WI38 (cell line): ENCODE results near the gene FCER2.

ENCODE experiments used
- H3K4me3 ChIP-seq: 2 replicates; pipeline ENCODE4 v1.5.1; 2011; ENCODE audit warnings: low read depth, mild to moderate bottlenecking, control low read depth, low read length
- TF ChIP-seq, protein P1 (sequence below): IDR thresholded peaks from 2 replicates; pipeline ENCODE4 v1.5.1; 2012; ENCODE audit warnings: low read depth, mild to moderate bottlenecking, control low read depth, low read length

The FCER2 gene

GRCh38 chr19:7677669-7678311 lies 24.1 kb downstream of the FCER2 start:
- TF ChIP-seq, protein P1, sequence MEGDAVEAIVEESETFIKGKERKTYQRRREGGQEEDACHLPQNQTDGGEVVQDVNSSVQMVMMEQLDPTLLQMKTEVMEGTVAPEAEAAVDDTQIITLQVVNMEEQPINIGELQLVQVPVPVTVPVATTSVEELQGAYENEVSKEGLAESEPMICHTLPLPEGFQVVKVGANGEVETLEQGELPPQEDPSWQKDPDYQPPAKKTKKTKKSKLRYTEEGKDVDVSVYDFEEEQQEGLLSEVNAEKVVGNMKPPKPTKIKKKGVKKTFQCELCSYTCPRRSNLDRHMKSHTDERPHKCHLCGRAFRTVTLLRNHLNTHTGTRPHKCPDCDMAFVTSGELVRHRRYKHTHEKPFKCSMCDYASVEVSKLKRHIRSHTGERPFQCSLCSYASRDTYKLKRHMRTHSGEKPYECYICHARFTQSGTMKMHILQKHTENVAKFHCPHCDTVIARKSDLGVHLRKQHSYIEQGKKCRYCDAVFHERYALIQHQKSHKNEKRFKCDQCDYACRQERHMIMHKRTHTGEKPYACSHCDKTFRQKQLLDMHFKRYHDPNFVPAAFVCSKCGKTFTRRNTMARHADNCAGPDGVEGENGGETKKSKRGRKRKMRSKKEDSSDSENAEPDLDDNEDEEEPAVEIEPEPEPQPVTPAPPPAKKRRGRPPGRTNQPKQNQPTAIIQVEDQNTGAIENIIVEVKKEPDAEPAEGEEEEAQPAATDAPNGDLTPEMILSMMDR, result no peak
- no peak overlapping the region for H3K4me3 ChIP-seq

DNA sequence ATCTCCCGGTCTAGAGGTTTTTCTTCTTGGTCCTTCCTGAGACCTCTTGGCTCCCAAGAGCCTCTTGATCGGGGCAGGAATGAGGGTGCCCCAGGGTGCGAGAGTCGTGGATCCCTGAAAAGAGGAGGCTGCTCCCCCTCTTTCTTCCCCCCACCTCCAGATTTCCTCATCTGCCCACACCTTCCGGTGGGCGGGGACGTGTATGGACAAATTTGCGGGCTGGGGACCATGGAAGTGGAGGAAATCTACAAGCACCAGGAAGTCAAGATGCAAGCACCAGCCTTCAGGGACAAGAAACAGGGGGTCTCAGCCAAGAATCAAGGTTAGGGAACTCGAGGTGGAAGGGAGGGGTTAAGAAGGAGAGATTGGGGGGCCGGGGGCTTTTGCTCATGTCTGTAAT lies 25.1 kb downstream of the FCER2 start, which contains the start of gene MCEMP1:
Gene MCEMP1 (plus strand): TSS at position 237 of the 400 bp plus-strand sequence. CDS start 31 bp downstream, at position 268.
- H3K4me3 ChIP-seq, result no peak within 1 kb of the TSS
- TF ChIP-seq, protein P1, result no peak

DNA sequence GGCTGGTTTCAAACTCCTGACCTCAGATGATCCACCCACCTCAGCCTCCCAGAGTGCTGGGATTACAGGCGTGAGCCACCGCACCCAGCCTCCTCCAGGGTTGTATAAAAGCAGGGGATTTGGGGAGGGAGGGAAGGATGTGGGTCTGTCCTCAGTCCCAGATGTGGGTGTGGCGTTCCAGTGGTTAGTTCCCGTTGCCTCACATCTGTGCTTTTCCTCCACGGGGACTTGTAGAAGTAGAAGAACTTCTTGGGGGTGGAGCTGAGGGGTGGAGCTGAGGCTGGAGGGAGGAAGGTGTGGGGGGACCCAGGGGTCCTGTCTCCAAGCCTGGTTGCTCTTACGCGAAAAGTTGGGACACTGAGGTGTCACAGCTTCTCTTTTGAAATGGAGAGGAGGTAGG lies 25.6 kb downstream of the FCER2 start:
- H3K4me3 ChIP-seq, result no peak overlapping the region
- TF ChIP-seq, protein P1, result no peak

DNA sequence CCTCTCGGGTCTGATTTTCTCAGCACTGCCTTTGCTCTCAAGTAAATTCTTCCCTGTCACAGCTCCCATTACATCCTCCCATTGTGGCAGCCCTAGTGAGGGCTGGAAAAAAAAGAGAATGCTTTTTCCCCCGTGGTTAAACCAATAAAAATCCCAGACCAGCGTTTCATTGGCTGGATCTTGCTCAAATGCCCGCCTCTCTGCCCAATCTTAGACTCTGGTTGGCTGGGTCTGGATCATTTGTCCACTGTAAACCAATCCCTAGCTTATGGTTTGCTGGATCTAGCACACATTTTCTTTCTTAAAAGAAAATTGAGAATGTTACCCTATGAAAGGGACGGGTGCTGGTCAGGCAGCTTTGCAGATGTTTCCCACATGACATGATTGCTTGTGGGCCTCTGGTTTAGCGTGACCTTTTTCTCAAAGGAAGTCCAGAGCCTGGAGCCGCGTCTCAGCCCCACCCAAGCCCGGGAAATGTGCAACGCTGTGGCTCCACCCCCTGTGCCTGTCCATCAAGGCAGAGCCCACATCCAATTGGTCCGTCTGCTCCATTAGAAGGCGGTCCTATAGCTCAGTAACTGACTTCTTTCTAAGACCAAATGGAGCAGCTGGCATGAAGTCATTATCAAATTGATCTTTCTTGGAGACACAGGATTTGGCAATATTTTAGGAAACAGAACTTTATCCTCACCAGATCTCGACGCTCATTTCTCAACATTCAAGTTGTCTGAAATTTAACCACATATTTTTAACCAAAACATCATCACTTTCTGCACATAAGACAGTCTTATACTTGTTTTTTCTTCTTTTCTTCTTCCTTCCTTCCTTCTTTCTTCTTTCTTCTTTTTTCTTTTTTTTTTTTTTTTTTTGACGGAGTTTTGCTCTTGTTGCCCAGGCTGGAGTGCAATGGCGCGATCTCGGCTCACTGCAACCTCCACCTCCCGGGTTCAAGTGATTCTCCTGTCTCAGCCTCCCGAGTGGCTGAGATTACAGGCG lies 27.6 kb downstream of the FCER2 start:
- no peak overlapping the region for H3K4me3 ChIP-seq
- TF ChIP-seq, protein P1, result no peak

- TF ChIP-seq, protein P1, result no peak
- H3K4me3 ChIP-seq, result no peak overlapping the region
Measured at GRCh38 chr19:7672522-7672921, 29.4 kb downstream of the FCER2 start.

DNA sequence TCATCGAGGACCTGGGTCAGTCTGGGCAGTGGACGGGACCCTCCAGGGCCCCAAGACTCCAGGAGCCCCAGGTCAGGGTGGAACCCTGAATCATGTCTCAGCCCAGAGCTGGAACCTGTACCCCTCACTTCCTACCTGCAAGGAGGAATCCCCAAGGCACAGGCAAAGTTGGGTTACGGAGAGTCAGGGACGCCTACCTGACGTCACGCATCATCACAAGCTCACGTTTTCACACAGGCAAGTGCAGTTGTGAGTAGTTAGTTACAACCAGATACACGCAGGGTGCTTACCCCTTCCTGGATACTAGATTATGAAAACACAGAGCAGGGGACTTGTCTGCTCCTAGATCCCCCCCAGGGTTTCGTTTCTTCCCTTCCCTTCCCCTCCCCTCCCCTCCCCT lies 31.1 kb downstream of the FCER2 start:
- TF ChIP-seq, protein P1, result no peak
- H3K4me3 ChIP-seq, result no peak overlapping the region

DNA sequence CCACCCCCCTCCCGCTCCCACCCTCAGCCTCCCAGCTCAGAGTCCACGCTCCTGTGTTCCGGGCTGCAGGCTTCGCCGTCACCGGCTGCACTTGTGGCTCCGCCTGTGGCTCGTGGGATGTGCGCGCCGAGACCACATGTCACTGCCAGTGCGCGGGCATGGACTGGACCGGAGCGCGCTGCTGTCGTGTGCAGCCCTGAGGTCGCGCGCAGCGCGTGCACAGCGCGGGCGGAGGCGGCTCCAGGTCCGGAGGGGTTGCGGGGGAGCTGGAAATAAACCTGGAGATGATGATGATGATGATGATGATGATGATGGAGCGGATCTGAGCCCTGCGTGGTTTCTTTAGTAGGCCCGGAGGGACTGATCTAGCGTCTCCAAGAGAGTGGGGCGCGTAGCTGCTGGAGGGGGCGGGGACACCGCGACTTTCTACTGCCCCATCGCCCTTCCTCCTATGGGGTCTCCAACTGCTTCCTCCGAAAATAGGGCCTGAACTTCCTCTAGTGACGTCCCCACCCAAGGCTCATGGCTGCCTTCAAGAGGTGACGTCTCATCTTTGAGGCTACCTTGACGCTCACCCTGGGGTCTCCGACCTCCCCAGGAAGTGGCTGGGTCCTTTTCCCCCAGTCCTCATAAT lies 31.7 kb downstream of the FCER2 start:
- H3K4me3 ChIP-seq, result no peak overlapping the region

More for the DNA sequence above, 31.7 kb downstream of the FCER2 start:
- TF ChIP-seq, protein P1, result no peak
